Cardiac muscle cell (in vitro differentiated cells and primary cell): ENCODE measurements around the gene CA9. TPM values are rescaled to one million over a fixed set of nuclear protein-coding genes. Genes with fewer than 3 reads are reported as not detected.
A peak's percentile ranks its signal among the peaks of the same experiment; 100 is the strongest.

Source experiments
- DNase-seq, 2 donors: peaks; one replicate each; pipeline versions ENCODE4 v3.0.0 to v3.0.0-alpha.2; 2010 to 2017; ENCODE audit warnings: low read depth in 1 of 2, low spot score in 1 of 2
- H3K27ac ChIP-seq: fragments of 200-600 bp; sonication (generic); 2 replicates; pipeline ENCODE4 v1.5.1; 2016
- H3K27me3 ChIP-seq: fragments of 200-600 bp; sonication (generic); 2 replicates; pipeline ENCODE4 v1.6.0; 2016; ENCODE audit warnings: control low read depth
- H3K36me3 ChIP-seq: fragments of 200-600 bp; sonication (generic); 2 replicates; pipeline ENCODE4 v1.5.1; 2016; ENCODE audit warnings: control low read depth
- H3K4me1 ChIP-seq: fragments of 200-600 bp; sonication (generic); 2 replicates; pipeline ENCODE4 v1.8.1; 2017; ENCODE audit warnings: low read depth, mild to moderate bottlenecking, mixed run types
- H3K4me3 ChIP-seq: fragments of 200-600 bp; sonication (generic); 2 replicates; pipeline ENCODE4 v1.5.1; 2016; ENCODE audit warnings: mild to moderate bottlenecking
- H3K9me3 ChIP-seq: fragments of 200-600 bp; sonication (generic); 2 replicates; pipeline ENCODE4 v1.5.1; 2017; ENCODE audit warnings: low read depth, mild to moderate bottlenecking, control low read depth
- polyA plus RNA-seq: library from polyadenylated mRNA; unstranded; fragments of >200 nt; fragmentation: Nextera tagmentation; extraction: Ambion mirVana; gene quantifications from 2 replicates; pipeline ENCODE4 v1.2.1, GENCODE V29; 2016
- total RNA-seq: library from RNA; depleted of rRNA; stranded (reverse); fragments of >200 nt; gene quantifications from 2 replicates; pipeline ENCODE4 v1.2.3, GENCODE V29; 2016
- TF ChIP-seq, protein P1 (sequence below): IDR thresholded peaks from 2 replicates; pipeline ENCODE4 v1.5.1; 2012; ENCODE audit warnings: low read depth, mild to moderate bottlenecking, low read length

CA9 gene
- total and polyA plus RNA-seq, 2 experiments from 2014 or later, result 2.4 to 2.6 TPM

DNA sequence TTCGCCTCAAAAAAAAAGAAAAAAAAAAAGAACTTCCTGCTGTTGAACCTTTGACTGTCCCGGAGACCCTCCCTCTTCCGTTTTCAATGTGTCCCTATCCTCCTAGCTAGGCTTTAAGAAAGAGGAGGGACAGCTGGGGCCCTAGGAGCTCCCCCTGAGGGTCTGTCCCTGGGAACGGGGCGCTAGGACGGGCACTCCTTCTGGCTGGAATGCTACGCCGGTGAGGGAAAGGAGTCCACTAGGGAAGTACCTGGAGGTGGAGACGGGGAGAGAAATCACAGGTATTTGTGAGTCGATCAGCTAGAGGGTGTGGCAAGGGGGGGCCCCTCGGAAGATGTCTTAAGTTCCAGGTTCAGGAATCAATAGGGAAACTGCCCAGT, 27.6 kb upstream of the CA9 start:
- peak overlapping the region; percentile 53 for H3K4me3 ChIP-seq
- DNase-seq, result peak; percentile 30 to 57
- H3K27me3 ChIP-seq, result no peaks in the 10 kb centered on the region
- no peaks in the 10 kb centered on the region for H3K36me3 ChIP-seq
- no peaks in the 10 kb centered on the region for H3K9me3 ChIP-seq
- TF ChIP-seq, protein P1, sequence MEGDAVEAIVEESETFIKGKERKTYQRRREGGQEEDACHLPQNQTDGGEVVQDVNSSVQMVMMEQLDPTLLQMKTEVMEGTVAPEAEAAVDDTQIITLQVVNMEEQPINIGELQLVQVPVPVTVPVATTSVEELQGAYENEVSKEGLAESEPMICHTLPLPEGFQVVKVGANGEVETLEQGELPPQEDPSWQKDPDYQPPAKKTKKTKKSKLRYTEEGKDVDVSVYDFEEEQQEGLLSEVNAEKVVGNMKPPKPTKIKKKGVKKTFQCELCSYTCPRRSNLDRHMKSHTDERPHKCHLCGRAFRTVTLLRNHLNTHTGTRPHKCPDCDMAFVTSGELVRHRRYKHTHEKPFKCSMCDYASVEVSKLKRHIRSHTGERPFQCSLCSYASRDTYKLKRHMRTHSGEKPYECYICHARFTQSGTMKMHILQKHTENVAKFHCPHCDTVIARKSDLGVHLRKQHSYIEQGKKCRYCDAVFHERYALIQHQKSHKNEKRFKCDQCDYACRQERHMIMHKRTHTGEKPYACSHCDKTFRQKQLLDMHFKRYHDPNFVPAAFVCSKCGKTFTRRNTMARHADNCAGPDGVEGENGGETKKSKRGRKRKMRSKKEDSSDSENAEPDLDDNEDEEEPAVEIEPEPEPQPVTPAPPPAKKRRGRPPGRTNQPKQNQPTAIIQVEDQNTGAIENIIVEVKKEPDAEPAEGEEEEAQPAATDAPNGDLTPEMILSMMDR, result no peak
- peaks cover 9% of the 10 kb centered on the region for H3K4me1 ChIP-seq
- H3K27ac ChIP-seq, result peak overlapping the region; percentile 90

DNA sequence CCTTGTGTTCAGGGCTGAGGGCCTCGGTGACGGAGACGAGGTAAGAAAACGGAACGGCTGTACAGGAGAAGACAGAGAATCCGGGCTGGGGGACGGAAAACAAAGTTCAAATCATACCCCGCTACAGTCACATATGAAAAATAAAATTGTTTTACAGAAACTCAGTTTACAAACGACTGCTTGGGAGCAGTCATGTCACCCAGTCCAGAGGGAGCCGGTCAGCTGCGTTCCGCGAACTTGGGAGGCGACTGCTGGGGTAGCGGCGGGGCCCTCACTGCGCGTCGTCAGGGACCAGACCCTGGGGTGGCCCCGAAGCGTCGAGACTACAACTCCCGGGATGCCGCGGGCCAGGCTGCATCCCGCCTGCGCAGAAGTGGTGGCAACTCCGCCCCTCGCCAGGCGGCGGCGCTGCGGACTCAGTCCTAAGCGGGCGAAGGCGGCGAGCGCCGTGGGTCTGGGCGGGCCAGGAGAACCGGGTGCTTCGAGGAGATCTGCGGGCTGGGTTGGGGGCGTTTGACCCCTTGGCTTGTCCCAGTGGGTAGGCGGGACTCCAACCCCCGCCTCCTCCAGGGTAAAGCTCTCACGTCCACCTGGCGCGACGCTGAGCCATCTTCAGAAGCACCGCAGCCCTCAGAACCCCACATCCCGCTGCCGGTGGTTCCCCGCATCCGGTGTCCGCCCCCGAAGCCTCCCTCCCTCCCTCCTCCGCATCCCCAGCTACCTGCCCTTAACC, 27.0 kb upstream of the CA9 start:
- Histone ChIP-seq H3K4me1 (peaks cover 9% of the 10 kb centered on the region), H3K9me3 (no peaks in the 10 kb centered on the region), H3K27ac (peak overlapping the region; percentile 90), H3K4me3 (peak overlapping the region; percentile 53), H3K27me3 (no peaks in the 10 kb centered on the region), H3K36me3 (no peaks in the 10 kb centered on the region)
- DNase-seq, result peak; percentile 93 to 95
- TF ChIP-seq, protein P1, result peak; percentile 84

DNA sequence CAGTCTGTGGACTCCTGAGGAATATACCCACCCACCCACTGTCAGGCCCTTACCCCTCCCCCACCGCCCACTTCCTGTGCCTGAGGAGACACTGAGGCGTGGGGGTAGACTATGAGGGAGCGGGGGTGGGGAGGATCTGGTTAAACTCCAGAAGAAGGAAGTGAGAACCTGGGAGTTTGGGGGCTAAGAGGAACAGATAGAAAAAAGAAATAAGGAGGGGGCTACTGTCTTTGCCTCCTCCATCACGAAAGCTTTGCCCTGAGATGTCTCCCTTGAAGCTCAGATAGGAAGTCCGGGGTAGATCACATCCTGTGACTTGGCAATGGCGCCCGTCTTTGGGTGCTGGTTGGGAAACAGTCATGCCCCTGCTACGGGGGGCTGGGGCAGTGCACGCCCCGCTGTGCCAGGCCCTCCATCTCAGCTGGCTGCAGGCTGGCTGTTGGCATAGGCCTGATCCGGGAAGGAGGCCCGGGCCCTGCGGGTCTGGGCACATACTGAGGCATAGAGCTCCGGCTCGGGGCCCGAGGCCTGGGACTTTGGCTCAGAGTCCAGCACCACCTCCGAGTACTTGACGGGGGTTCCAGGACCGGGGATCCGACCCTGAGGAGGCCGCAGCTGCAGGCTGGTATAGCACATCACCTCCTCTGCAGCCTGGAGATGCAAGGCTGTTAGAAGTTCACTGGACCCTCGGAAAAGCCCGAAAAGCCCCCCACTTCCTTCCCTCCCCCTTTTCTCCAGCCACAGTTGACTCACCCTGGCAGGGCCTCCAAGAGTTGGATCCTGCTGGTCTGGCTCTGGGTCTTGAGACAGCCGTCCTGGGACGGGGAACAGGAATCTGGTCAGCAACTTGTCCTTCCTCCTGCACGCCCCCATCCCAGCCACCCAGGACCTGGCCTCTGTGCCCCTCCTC, 24.0 kb upstream of the CA9 start:
- H3K4me3 ChIP-seq, result no peak overlapping the region
- peak in 1 of 2 donors; percentile 56 for DNase-seq
- TF ChIP-seq, protein P1, result no peak

DNA sequence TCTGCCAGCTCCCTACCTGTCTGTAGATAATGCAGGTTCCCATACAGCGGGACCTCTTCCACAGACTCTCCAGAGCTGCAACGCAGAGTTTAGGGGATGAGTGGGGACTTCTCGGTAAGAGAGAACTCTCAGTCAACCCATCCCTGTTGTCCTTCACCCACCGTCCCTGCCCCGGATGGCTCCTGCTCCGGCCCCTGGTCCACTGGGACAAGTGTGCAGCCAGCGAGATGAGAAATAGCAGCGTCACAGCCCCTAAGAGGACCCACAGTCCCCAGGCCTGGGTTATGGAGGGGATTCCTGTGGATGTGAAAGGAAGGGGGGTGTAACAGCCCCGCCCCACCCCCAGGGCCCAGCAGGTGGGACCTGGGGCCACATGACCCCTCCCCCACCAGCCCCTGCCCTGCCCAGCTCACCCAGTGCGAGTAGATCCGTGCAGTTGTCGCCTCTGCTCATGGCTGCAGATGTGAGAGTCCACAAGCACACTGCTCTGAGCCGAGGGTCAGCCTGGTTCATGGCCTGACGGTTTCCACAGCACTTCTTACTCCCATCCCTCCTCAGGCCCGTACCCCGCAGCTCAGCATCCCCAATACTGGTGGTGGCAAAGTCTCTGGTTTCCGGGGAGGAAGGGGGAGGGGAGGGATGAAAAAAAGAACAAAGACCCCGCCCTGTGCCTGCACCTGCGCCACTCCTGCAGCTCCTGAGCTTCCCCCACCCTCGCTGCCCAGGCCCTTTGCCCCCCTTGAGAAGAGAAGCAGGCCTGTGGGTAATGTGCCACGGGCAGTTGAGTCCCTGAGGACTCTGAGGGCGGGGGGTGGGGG, 23.2 kb upstream of the CA9 start, which contains the start of gene SIT1:
TSS of gene SIT1 (minus strand) at position 591 of the 818 bp plus-strand sequence. CDS start at position 513, 78 bp downstream.
- TF ChIP-seq, protein P1, result no peak
- Histone ChIP-seq H3K4me1 (peaks cover 8% of the 10 kb centered on the region), H3K27ac (no peak within 1 kb of the TSS), H3K36me3 (no peaks in the 10 kb centered on the region), H3K4me3 (no peak within 1 kb of the TSS), H3K27me3 (no peaks in the 10 kb centered on the region), H3K9me3 (no peaks in the 10 kb centered on the region)
- DNase-seq, result no peak

More for the DNA sequence above, 24.0 kb upstream of the CA9 start:
- H3K27ac ChIP-seq, result no peak overlapping the region
- no peaks in the 10 kb centered on the region for H3K27me3 ChIP-seq
- no peaks in the 10 kb centered on the region for H3K9me3 ChIP-seq
- no peaks in the 10 kb centered on the region for H3K36me3 ChIP-seq
- H3K4me1 ChIP-seq, result peaks cover 9% of the 10 kb centered on the region
